ENCODE results near the gene MMP21. TPM values are rescaled to one million over a fixed set of nuclear protein-coding genes. Genes with fewer than 3 reads are reported as not detected.

The MMP21 gene
- total and polyA plus RNA-seq, 3 donors from 2014 or later = 0.31 to 0.43 TPM; not detected in 1

GRCh38 chr10:125738206-125738605, 37.4 kb downstream of the MMP21 start:
- no peak for DNase-seq
- H3K27me3 ChIP-seq = no peaks in the 10 kb centered on the region
- H3K4me3 ChIP-seq = no peak overlapping the region
- intact Hi-C loops (cut with DNase I; ENCODE audit: low total_unique reads) = no loop called here
- H3K27ac ChIP-seq = no peak overlapping the region
- TF ChIP-seq POLR2A (IDR thresholded peaks at IDR 0.05) = no peak
- TF ChIP-seq, protein P1, sequence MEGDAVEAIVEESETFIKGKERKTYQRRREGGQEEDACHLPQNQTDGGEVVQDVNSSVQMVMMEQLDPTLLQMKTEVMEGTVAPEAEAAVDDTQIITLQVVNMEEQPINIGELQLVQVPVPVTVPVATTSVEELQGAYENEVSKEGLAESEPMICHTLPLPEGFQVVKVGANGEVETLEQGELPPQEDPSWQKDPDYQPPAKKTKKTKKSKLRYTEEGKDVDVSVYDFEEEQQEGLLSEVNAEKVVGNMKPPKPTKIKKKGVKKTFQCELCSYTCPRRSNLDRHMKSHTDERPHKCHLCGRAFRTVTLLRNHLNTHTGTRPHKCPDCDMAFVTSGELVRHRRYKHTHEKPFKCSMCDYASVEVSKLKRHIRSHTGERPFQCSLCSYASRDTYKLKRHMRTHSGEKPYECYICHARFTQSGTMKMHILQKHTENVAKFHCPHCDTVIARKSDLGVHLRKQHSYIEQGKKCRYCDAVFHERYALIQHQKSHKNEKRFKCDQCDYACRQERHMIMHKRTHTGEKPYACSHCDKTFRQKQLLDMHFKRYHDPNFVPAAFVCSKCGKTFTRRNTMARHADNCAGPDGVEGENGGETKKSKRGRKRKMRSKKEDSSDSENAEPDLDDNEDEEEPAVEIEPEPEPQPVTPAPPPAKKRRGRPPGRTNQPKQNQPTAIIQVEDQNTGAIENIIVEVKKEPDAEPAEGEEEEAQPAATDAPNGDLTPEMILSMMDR (IDR thresholded peaks at IDR 0.05) = no peak
- H3K9me3 ChIP-seq = no peaks in the 10 kb centered on the region
- H3K4me1 ChIP-seq = no peaks in the 10 kb centered on the region
- WGBS, 2 donors = 85 to 91% methylated on average over 5 of the region's 5 CpGs
- H3K36me3 ChIP-seq (ENCODE audit: low read depth, missing control alignments) = no peaks in the 10 kb centered on the region

- no peak for DNase-seq
- TF ChIP-seq, protein P1 (IDR thresholded peaks at IDR 0.05) = peak in 1 of 3 experiments; percentile 21
- no peak for TF ChIP-seq POLR2A (IDR thresholded peaks at IDR 0.05)
- H3K27me3 ChIP-seq = no peaks in the 10 kb centered on the region
- WGBS, 2 donors = 63 to 83% methylated on average over 1 of the region's 1 CpG
- H3K36me3 ChIP-seq (ENCODE audit: low read depth, missing control alignments) = no peaks in the 10 kb centered on the region
- no peaks in the 10 kb centered on the region for H3K9me3 ChIP-seq
- intact Hi-C loops (cut with DNase I; ENCODE audit: low total_unique reads) = no loop called here
- H3K27ac ChIP-seq = no peak overlapping the region
- no peaks in the 10 kb centered on the region for H3K4me1 ChIP-seq
- no peak overlapping the region for H3K4me3 ChIP-seq
These were observed 40.8 kb downstream of the MMP21 start for GRCh38 chr10:125734823-125735222.

DNA sequence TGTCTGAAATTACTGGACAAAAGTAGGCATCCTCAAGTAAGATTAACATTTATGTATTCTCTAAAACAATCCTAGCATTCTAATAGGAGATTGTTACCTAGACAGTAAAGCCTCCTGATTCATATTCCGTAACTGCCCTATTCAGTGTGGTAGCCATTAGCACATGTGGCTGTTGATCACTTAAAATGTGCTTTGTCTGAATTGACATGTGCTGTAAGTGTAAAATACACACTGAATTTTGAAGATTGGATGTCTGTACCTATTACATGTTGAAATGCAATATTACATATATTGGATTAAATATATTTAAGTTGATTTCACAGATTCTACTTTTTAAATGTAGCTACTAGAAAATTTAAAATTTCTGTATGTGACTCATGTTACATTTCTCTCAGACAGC, 41.5 kb downstream of the MMP21 start:
- no peak overlapping the region for H3K4me3 ChIP-seq
- no peaks in the 10 kb centered on the region for H3K36me3 ChIP-seq (ENCODE audit: low read depth, missing control alignments)
- no peak overlapping the region for H3K27ac ChIP-seq
- TF ChIP-seq POLR2A (IDR thresholded peaks at IDR 0.05) = no peak
- TF ChIP-seq, protein P1 (IDR thresholded peaks at IDR 0.05) = no peak
- intact Hi-C loops (cut with DNase I; ENCODE audit: low total_unique reads) = no loop called here
- H3K4me1 ChIP-seq = no peaks in the 10 kb centered on the region
- DNase-seq = no peak
- H3K27me3 ChIP-seq = no peaks in the 10 kb centered on the region
- no peaks in the 10 kb centered on the region for H3K9me3 ChIP-seq
- 95 to 100% methylated on average over 1 of the region's 1 CpG for WGBS, 2 donors

GRCh38 chr10:125727436-125727835, 48.2 kb downstream of the MMP21 start:
- no peaks in the 10 kb centered on the region for H3K9me3 ChIP-seq
- H3K4me1 ChIP-seq = peaks cover 5% of the 10 kb centered on the region
- intact Hi-C loops (cut with DNase I; ENCODE audit: low total_unique reads) = no loop called here
- H3K27me3 ChIP-seq = no peaks in the 10 kb centered on the region
- no peak for DNase-seq
- H3K27ac ChIP-seq = no peak overlapping the region
- H3K4me3 ChIP-seq = no peak overlapping the region
- TF ChIP-seq, protein P1 (IDR thresholded peaks at IDR 0.05) = no peak
- TF ChIP-seq POLR2A (IDR thresholded peaks at IDR 0.05) = no peak
- H3K36me3 ChIP-seq (ENCODE audit: low read depth, missing control alignments) = no peaks in the 10 kb centered on the region
- WGBS, 2 donors = 52 to 62% methylated on average over 3 of the region's 3 CpGs

GRCh38 chr10:125726914-125727313, 48.7 kb downstream of the MMP21 start:
- H3K27me3 ChIP-seq = no peaks in the 10 kb centered on the region
- H3K4me1 ChIP-seq = peaks cover 5% of the 10 kb centered on the region
- DNase-seq = no peak
- no peaks in the 10 kb centered on the region for H3K36me3 ChIP-seq (ENCODE audit: low read depth, missing control alignments)
- no peak overlapping the region for H3K27ac ChIP-seq
- no peak overlapping the region for H3K4me3 ChIP-seq
- no peaks in the 10 kb centered on the region for H3K9me3 ChIP-seq
- intact Hi-C loops (cut with DNase I; ENCODE audit: low total_unique reads) = no loop called here
- 95% methylated on average over 7 of the region's 7 CpGs for WGBS, 2 donors
- TF ChIP-seq POLR2A (IDR thresholded peaks at IDR 0.05) = no peak
- TF ChIP-seq, protein P1 (IDR thresholded peaks at IDR 0.05) = no peak
